DMS 273 treated with DMSO at 0.1 percent for 48 hours (cell line): ENCODE results near the gene NUDT5.
"Not testable (repeated sequence)": the region's sequence is repeated elsewhere in the genome, so short reads cannot be mapped to it uniquely, and the experiment has no call there.

ENCODE experiments used
- DNase-seq: peaks from one replicate; lab custom pipeline; 2025; lab: John Stamatoyannopoulos, UW

The NUDT5 gene

DNA sequence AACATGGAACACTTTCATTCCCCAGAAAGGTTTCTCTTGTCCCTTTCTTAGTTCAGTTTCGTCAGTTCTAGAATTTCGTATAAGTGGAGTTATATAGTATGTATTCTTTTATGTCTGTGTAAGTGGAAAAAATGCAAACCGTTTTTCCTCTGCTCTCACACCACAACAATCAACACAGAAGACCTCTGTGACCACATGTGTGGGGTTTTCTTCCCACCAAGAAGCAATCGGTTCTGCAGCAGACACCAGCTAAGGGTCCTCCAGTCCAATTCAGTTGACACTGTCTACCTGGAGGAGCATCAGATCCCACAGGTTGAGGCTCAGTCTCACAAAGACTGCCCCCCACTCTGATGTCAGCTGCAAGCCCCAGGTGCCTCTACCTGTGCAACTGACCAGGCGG, 6.5 kb upstream of the NUDT5 start:
- no peak for DNase-seq

- DNase-seq: no peak
Observed at GRCh38 chr10:12201543-12201942, 5.9 kb upstream of the NUDT5 start.

GRCh38 chr10:12200850-12201249, 5.2 kb upstream of the NUDT5 start:
- DNase-seq: no peak

DNA sequence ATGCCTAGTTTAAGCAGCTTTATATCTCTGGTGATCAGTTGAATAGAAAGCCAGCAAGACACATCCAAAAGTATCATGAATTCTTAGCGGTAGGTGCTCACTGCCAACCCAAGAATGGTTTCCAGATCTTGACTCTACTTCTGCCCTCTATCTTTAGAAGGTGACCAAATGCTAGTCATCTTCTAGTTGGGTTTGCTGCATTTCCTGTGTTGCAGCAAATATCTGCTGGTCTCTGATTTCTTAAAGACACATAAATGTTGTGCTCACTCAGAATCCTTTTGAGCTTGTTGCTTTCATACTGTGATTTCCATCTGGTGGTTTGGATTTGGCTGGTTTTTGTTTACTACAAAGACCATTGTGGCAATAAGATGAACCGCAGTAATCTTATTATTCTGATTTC, 2.5 kb upstream of the NUDT5 start:
- DNase-seq: no peak

GRCh38 chr10:12196531-12197211, 980 bp upstream of the NUDT5 start:
- DNase-seq: no peak

- DNase-seq: no peak
Observed at GRCh38 chr10:12195281-12195602, 449 bp downstream of the NUDT5 start.

DNA sequence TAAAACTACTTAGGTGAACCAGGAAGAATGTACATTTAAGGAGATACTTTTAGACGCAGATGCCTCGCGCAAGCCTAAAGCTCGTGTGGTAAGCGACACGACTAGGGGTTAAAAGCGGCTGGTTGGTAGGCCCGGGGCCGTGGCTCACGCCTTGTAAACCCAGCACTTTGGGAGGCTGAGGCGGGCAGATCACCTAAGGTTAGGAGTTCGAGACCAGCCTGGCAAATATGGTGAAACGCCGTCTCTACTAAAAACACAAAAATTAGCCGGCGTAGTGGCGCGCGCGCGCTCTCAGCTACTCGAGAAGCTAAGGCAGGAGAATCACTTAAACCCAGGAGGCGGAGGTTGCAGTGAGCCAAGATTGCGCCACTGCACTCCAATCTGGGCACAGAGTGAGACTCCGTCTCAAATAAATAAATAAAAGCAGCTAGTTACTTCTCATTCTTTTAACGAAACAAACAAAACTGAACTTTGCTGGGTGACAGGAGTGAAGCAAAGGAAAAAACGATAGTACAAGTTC, 879 bp downstream of the NUDT5 start:
- no peak for DNase-seq

- no peak for DNase-seq
Observed at GRCh38 chr10:12193193-12193592, 2.5 kb downstream of the NUDT5 start.

DNA sequence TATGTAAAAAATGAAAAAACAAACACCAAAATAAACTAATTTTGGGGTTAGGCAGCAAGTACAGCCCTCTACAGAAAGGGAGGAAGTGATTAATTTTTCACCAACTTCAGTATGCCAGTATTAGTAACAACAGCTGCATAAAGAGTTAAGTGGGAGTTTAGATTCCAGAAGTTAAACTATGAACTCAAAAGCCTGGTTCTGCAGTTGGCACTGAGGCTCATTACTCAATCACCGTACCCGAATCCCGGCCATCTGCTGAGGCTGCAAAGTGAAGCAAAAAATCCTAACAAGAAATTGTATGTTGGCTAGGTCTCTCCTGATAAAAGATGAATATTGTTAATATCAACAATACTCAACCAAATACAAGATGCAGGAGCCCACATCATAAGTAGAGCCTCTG, 4.0 kb downstream of the NUDT5 start:
- peak; percentile 10 for DNase-seq

GRCh38 chr10:12189426-12189825, 6.3 kb downstream of the NUDT5 start:
- DNase-seq: no peak

DNA sequence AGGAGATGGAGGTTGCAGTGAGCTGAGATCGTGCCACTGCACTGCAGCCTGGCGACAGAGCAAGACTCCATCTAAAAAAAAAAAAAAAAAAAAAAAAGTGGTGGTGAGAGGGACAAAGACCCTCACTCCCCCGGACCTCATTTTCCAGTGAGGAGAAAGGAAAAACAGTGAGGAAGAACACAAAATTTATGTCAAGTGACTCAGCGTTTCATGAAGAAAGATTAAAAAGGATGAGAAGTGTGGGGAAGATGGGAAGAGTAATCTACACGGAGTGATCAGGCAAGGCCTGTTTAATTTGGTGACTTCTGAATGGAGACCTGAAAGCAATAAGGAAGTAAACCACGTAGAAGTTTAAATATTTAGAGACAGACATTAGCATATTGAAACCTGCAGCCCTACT, 7.0 kb downstream of the NUDT5 start:
- DNase-seq: no peak

DNA sequence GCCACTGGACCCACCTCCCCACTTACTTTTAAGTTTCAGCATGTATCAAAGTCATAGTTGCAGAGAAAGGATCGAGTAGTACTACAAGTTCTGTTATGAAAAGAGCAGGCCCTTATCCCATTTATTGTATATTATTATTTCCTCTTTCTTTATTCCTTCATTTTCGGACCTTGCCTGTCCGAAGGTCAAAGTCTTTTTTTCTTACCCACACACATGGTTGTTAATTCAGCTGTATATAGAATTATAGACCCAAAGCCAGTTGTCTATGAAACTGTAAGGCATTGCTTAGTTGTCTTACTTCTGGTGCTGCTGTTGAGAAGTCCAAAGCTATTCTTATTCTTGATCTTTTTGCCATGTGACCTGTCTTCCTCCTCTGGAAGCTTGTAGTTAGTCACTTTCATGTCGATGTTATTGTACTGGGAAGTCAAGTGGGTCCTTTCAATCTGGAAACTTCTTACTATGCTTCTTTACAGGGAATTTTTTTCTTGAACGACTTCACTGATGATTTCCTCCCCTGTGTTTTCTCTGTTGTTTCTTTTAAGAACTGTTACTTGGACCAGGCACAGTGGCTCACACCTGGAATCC, 8.3 kb downstream of the NUDT5 start:
- DNase-seq: no peak

DNA sequence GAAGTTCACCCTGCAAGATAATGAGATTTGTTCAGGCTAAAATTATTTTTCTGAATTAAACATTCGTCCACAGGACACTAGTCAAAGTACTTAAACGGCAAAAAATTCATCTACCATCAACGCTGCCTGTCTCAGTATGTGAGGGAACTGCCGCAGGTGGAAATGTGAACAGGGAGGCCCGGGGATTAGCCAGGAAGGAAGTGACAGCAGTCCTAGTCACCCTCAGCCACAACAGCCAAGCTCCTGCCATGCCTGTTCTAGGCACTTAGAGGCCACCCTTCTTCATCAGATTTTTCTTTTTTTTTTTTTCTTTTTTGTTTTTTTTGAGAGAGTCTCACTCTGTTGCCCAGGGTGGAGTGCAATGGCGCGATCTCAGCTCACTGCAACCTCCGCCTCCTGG, 9.4 kb downstream of the NUDT5 start:
- DNase-seq: no peak

DNA sequence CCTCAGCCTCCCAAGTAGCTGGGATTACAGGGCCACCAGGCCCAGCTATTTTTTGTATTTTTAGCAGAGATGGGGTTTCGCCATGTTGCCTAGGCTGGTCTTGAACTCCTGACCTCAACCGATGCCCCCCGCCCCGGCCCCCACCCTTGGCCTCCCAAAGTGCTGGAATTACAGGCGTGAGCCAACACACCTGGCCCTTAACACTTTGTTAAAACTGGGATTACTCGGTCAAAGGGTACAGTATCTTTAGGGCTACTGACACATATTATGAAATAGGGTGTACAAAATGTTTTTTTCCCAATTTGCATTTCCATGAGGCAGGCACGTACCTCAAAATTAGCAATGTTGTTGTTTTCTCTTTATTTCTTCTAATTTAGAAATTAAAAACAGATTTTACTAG, 11.5 kb downstream of the NUDT5 start:
- no peak for DNase-seq

DNA sequence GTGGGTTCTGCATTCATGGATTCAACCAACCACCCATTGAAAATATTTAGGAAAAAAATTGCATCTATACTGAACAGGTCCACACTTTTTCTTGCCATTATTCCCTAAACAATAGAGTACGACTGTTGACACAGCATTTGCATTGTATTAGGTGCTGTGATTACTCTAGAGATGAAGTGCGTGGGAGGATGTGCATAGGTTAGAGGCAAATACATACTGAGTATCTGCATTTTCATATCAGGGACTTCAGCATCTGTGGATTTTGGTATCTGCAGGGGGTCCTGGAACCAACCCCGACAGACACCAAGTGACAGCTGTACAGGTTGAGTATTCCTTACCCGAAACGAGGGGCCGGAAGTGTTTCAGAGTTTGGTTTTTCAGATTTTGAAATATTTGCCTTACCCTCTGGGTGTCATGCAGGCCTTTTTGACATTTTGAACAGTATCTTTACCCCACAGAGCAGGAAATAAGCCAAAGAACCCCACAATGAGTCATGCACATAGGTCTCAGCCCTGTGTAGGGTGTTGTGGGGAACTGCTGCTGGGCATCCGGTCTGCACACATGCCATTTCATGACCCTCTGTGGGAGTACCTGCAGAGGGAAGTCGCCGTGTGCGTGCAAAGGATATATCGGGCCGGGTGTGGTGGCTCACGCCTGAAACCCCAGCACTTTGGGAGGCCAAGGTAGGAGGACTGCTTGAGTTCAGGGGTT, 14.5 kb downstream of the NUDT5 start:
- no peak for DNase-seq

DNA sequence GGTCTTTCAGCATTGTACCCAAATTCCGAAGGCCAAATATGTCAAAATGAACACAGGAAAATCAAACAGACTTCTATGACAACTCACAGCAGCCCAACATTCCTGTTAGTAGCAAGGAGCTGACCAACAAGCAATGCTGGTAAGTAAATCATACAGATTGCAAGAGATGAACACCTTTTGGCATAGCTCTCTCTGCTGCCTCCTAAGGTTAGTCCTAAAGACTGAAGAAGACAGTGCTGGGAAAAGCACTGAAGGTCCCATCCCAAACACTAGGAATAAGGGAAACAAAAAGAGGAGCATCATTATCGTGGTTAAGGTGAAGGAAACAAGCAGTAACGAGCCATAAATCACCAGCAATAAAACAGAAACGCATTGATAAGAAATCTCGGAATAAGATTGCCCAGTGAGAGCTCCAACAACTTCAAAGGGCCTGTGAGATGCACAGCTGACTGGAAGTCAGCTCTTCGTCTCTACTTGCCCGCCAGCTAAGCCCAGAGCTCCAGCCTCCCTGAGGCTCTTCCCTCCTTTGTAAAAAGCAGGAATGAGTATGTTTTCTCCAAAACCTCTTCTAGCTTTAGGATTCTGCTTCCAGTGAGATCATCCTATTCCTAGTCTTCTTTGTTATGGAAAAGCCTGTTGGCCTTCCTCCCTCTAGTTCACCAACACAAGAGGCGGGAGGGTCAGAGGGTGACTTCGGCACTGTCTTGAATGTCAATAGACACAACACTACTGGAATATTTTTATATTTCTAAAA, 15.3 kb downstream of the NUDT5 start:
- no peak for DNase-seq

GRCh38 chr10:12179606-12180170, 16.0 kb downstream of the NUDT5 start:
- DNase-seq: no peak

- DNase-seq: no peak
Observed at GRCh38 chr10:12177642-12178041, 18.0 kb downstream of the NUDT5 start.

DNA sequence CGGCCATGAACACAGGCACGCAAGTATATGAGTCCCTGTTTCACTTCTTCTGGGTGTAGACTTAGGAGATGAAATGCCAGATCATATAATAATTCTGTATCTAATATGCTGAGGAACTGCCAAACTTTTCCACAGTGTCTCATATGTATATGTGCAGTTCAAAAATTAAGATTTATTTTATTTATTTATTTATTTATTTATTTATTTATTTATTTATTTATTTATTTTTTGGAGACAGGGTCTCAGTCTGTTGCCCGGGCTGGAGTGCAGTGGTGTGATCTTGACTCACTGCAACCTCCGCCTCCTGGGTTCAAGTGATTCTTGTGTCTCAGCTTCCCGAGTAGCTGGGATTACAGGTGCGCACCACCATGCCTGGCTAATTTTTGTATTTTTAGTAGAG, 24.2 kb downstream of the NUDT5 start:
- not testable (repeated sequence) for DNase-seq

DNA sequence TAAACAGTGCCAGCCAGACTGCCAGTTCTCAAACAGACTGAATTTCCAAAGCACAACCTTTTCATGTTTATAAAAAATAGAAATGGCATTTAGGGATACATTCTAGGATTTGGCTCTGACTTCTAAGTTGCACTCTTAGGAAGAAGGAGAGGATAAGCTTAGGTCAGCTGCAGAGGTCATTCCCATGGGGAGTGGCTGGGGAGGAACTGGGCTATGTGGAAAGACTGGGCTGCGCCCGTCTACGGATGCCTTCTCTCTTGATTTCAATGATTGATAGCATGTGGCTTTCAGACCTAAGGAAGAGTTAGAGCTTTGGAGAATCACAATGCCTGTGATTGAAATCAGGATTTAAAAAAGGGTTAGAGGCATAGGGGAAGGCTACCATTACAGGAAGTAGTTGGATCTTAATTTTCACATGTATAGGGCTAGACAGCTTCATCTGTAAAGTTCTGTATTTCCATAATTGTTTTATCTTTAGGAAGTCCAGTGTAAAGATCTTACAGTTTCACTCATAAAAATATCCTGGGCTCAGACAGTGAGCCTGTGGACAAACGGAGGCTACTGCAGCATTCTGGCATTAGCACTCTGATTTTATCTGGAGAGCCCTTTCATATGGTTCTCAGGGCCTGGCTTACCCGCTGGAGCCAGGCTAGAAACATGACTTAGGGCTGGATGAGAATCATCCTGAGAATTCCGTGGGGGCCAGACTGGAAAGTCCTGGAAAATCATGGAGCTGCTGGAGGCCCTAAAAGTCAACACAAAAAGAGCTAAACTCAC, 29.5 kb downstream of the NUDT5 start:
- no peak for DNase-seq

- DNase-seq: no peak
Observed at GRCh38 chr10:12165036-12165435, 30.7 kb downstream of the NUDT5 start.

DNA sequence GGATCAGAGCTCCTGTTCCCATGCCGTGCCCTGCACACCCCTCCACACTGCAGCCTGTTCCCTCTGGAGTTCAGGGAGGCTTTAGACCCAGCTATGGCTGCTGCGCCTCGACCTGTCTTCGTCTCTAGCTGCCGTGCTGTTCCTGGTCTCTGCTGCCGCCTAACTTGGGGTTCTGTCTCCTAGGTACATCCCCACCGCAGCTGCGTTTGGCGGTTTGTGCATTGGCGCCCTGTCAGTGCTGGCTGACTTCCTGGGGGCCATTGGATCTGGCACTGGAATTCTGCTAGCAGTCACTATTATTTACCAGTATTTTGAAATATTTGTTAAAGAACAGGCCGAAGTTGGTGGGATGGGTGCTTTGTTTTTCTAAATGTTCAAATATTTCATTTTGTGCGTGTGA, 31.6 kb downstream of the NUDT5 start:
- no peak for DNase-seq
